Measurements from ENCODE around the gene NTM.

NTM gene

DNA sequence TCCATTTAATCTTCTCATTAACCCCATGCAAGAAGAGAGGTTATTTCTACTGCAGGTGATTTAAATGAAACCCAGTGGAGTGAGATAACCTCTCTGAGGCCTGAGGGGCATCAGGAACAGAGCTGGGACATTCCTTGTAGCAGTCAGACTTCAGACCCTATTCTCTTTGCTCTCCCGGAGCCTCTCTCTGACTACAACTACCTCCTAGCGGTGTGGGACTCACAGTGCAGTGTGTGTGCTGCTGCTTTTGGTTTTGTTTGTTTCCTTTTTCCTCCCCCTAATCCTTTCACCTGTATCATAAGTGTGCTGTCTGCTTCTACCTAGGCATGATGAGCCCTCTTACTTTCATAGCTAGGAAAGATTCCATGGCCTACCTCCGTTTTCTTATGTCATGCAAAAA lies 769.6 kb downstream of the NTM start:
- H3K27me3 ChIP-seq (ENCODE audit: low read depth, low read length) = peaks cover 10% of the 10 kb centered on the region; the same call in 1 of the 2 replicates
- no peak overlapping the region for H3K27ac ChIP-seq (ENCODE audit: low read length)
- H3K9me3 ChIP-seq (ENCODE audit: insufficient read depth, low read length) = no peaks in the 10 kb centered on the region
- no peaks in the 10 kb centered on the region for H4K20me1 ChIP-seq (ENCODE audit: insufficient read depth, low read length)
- no peak for TF ChIP-seq EZH2phosphoT487 (IDR thresholded peaks at IDR 0.05; ENCODE audit: low read depth)
- TF ChIP-seq, protein P1, sequence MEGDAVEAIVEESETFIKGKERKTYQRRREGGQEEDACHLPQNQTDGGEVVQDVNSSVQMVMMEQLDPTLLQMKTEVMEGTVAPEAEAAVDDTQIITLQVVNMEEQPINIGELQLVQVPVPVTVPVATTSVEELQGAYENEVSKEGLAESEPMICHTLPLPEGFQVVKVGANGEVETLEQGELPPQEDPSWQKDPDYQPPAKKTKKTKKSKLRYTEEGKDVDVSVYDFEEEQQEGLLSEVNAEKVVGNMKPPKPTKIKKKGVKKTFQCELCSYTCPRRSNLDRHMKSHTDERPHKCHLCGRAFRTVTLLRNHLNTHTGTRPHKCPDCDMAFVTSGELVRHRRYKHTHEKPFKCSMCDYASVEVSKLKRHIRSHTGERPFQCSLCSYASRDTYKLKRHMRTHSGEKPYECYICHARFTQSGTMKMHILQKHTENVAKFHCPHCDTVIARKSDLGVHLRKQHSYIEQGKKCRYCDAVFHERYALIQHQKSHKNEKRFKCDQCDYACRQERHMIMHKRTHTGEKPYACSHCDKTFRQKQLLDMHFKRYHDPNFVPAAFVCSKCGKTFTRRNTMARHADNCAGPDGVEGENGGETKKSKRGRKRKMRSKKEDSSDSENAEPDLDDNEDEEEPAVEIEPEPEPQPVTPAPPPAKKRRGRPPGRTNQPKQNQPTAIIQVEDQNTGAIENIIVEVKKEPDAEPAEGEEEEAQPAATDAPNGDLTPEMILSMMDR (IDR thresholded peaks at IDR 0.05; ENCODE audit: low read depth, low read length) = no peak
- H3K4me1 ChIP-seq (ENCODE audit: low read length) = no peaks in the 10 kb centered on the region
- no peak overlapping the region for H2AFZ ChIP-seq (ENCODE audit: low read depth, low read length)
- no peak overlapping the region for H3K4me2 ChIP-seq (ENCODE audit: low read length)
- no peak overlapping the region for H3K4me3 ChIP-seq (ENCODE audit: low read length)
- H3K36me3 ChIP-seq (replicated peaks; ENCODE audit: low read depth, low read length) = no peaks in the 10 kb centered on the region
- H3K79me2 ChIP-seq (ENCODE audit: low read length) = no peaks in the 10 kb centered on the region
- H3K9ac ChIP-seq (ENCODE audit: low read length) = no peak overlapping the region

DNA sequence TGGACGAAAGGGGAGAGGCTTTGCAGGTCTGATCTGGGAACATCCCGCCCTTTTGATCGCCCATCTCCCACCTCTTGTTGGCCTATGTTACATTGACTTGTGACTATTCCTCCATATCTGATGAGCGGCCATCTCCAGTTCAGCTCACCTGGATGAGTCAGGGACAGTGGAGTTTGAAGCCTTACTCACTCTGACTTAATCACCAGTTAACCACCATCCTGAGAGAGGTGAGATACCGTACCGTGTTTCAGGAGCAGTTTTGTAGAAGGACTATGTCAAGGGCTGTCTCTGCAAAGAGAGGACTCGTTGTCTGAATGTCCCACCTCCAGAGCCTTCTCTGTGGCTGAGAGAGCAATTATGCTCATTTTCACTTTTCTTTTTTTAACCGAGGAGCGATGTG lies 771.7 kb downstream of the NTM start:
- Histone ChIP-seq H3K27ac (ENCODE audit: low read length) (no peak overlapping the region), H3K27me3 (ENCODE audit: low read depth, low read length) (peaks cover 10% of the 10 kb centered on the region; the same call in 1 of the 2 replicates), H3K4me1 (ENCODE audit: low read length) (no peaks in the 10 kb centered on the region), H3K4me2 (ENCODE audit: low read length) (no peak overlapping the region), H3K9me3 (ENCODE audit: insufficient read depth, low read length) (no peaks in the 10 kb centered on the region), H3K79me2 (ENCODE audit: low read length) (no peaks in the 10 kb centered on the region), H2AFZ (ENCODE audit: low read depth, low read length) (no peak overlapping the region), H3K36me3 (replicated peaks; ENCODE audit: low read depth, low read length) (no peaks in the 10 kb centered on the region), H3K9ac (ENCODE audit: low read length) (no peak overlapping the region), H4K20me1 (ENCODE audit: insufficient read depth, low read length) (no peaks in the 10 kb centered on the region), H3K4me3 (ENCODE audit: low read length) (no peak overlapping the region)
- no peak for TF ChIP-seq EZH2phosphoT487 (IDR thresholded peaks at IDR 0.05; ENCODE audit: low read depth)

DNA sequence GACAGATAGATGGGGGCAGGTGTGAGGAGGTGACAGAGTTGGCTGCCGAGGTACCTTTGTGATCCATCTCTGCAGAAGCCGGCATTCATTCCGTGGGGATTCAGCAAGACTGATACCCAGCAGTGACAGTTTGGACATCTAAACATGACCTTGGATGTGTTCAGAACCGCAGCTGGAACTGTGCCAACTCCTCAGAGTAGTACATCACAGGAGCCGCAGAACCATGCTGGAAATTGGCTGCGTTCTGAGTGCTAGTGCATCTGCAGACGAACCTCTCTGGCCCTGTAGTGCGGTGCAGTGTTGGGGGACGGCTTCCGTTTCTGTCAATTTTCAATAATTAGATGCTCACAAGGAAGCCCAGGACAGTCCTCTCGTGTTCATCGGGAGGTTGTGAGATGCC lies 772.1 kb downstream of the NTM start:
- Histone ChIP-seq H3K36me3 (replicated peaks; ENCODE audit: low read depth, low read length) (no peaks in the 10 kb centered on the region), H3K27me3 (ENCODE audit: low read depth, low read length) (peaks cover 6% of the 10 kb centered on the region; the same call in 1 of the 2 replicates), H2AFZ (ENCODE audit: low read depth, low read length) (no peak overlapping the region), H3K4me1 (ENCODE audit: low read length) (no peaks in the 10 kb centered on the region), H3K27ac (ENCODE audit: low read length) (no peak overlapping the region), H4K20me1 (ENCODE audit: insufficient read depth, low read length) (no peaks in the 10 kb centered on the region), H3K9me3 (ENCODE audit: insufficient read depth, low read length) (no peaks in the 10 kb centered on the region), H3K79me2 (ENCODE audit: low read length) (no peaks in the 10 kb centered on the region), H3K9ac (ENCODE audit: low read length) (no peak overlapping the region), H3K4me3 (ENCODE audit: low read length) (no peak overlapping the region), H3K4me2 (ENCODE audit: low read length) (no peak overlapping the region)
- TF ChIP-seq, protein P1 (IDR thresholded peaks at IDR 0.05; ENCODE audit: low read depth, low read length) = no peak
- no peak for TF ChIP-seq EZH2phosphoT487 (IDR thresholded peaks at IDR 0.05; ENCODE audit: low read depth)

DNA sequence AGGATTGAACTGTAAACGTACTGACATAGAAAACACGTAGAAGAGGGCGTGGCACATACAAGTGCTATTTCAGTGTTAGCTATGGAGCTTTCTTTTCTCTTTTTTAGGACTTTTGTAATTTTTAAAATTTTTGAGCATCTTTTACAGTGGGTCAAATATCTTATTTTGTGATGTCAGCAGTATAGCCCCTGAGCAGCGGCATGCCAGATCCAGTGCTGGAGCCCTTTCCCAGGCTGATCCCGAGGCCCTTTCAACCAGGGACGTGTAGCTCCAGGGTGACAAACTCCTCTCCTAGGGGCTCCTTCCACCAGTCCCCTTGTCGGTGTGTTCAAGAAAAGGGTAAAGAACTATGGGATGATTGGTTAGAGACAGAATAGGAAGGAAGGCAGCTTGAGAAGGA lies 777.0 kb downstream of the NTM start:
- Histone ChIP-seq H3K4me3 (ENCODE audit: low read length) (no peak overlapping the region), H3K36me3 (replicated peaks; ENCODE audit: low read depth, low read length) (no peaks in the 10 kb centered on the region), H4K20me1 (ENCODE audit: insufficient read depth, low read length) (no peaks in the 10 kb centered on the region), H3K27ac (ENCODE audit: low read length) (no peak overlapping the region), H2AFZ (ENCODE audit: low read depth, low read length) (no peak overlapping the region), H3K9me3 (ENCODE audit: insufficient read depth, low read length) (no peaks in the 10 kb centered on the region), H3K4me2 (ENCODE audit: low read length) (no peak overlapping the region), H3K79me2 (ENCODE audit: low read length) (no peaks in the 10 kb centered on the region), H3K27me3 (ENCODE audit: low read depth, low read length) (peaks cover 13% of the 10 kb centered on the region; the same call in 1 of the 2 replicates), H3K4me1 (ENCODE audit: low read length) (no peaks in the 10 kb centered on the region), H3K9ac (ENCODE audit: low read length) (no peak overlapping the region)
- TF ChIP-seq, protein P1 (IDR thresholded peaks at IDR 0.05; ENCODE audit: low read depth, low read length) = no peak
- TF ChIP-seq EZH2phosphoT487 (IDR thresholded peaks at IDR 0.05; ENCODE audit: low read depth) = no peak

DNA sequence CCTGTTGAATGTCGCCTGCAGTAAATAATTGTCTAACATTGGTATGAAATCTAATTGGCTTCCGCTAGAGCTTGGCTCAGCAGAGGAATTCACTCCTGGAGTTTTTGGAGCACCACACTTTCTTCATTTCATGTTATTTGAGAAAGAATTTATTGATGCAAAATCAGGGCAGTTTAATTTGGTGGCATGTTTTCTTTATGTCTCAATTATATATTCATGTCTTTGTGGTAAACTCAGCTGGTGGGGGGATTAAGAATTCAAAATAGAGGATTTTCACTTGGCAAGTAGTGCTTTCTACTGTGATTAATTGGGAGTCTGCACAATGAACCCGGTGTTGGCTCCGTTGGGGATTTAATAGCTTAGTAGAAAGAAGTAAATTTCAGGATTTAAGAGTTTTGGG lies 784.4 kb downstream of the NTM start:
- no peaks in the 10 kb centered on the region for H4K20me1 ChIP-seq (ENCODE audit: insufficient read depth, low read length)
- no peak overlapping the region for H3K9ac ChIP-seq (ENCODE audit: low read length)
- no peak overlapping the region for H3K27ac ChIP-seq (ENCODE audit: low read length)
- no peak overlapping the region for H2AFZ ChIP-seq (ENCODE audit: low read depth, low read length)
- TF ChIP-seq, protein P1 (IDR thresholded peaks at IDR 0.05; ENCODE audit: low read depth, low read length) = no peak
- no peak for TF ChIP-seq EZH2phosphoT487 (IDR thresholded peaks at IDR 0.05; ENCODE audit: low read depth)
- H3K27me3 ChIP-seq (ENCODE audit: low read depth, low read length) = peaks cover 9% of the 10 kb centered on the region; the same call in 1 of the 2 replicates
- H3K4me1 ChIP-seq (ENCODE audit: low read length) = no peaks in the 10 kb centered on the region
- no peaks in the 10 kb centered on the region for H3K9me3 ChIP-seq (ENCODE audit: insufficient read depth, low read length)
- H3K4me3 ChIP-seq (ENCODE audit: low read length) = no peak overlapping the region
- no peaks in the 10 kb centered on the region for H3K79me2 ChIP-seq (ENCODE audit: low read length)
- no peaks in the 10 kb centered on the region for H3K36me3 ChIP-seq (replicated peaks; ENCODE audit: low read depth, low read length)
- H3K4me2 ChIP-seq (ENCODE audit: low read length) = no peak overlapping the region

Data from OCI-LY3 (cell line).